GM21447 (cell line): ENCODE measurements around the gene C16orf74.

Source experiments
- ATAC-seq: cut with Tn5 transposase; IDR thresholded peaks from one replicate; pipeline ENCODE4 v1.9.1; 2021; ENCODE audit not compliant: unreplicated experiment

The C16orf74 gene

DNA sequence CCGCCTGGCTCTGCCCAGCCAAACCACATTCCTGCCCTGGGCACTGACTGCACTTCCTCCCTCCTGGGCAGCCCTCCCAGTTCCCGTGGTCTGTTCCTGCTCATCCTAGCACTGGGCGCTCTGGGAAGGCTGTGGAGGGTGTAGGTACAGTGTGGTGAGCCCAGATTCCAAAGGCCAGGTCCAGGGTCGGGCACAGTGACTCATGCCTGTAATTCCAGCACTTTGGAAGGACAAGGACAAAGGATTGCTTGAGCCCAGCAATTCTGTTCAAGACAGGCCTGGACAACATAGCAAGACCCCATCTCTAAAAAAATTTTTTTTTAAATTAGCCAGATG is 30.6 kb downstream of the C16orf74 start:
- no peak for ATAC-seq

GRCh38 chr16:85719605-85720301 is 31.1 kb downstream of the C16orf74 start:
- ATAC-seq, result no peak

DNA sequence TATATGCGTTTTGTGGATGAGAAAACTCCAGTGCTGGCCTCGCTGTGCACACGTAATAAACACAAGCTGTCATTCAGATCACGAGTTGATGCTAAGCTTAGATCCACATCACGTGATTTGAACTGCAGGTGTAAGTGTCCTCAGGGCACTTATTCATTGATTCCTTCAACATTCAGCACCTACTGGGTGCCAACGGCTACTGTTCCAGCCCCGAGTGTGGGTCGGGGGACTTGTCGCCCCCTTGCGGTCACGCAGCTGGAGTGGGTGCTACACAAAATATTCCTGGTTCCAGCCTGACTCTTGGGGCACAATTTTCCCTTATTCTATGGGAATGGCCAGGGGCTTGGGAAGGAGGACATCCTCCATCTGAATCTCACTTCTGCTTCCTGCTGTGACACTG is 32.2 kb downstream of the C16orf74 start:
- ATAC-seq, result no peak

DNA sequence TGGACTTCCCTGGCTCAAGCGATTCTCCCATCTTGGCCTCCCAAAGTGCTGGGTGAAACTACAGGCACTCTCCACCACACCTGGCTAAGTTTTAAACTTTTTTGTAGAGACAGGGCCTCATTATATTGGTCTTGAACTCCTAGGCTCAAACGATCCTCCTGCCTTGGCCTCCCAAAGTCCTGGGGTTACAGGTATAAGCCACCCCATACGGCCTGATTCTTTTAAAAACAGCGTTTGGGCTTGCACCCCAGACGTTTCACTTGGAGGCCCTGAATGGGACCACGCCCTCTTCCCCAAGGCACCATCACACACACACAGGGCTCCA is 32.8 kb downstream of the C16orf74 start:
- ATAC-seq, result no peak

- ATAC-seq, result no peak
Observed at GRCh38 chr16:85717393-85718152, 33.3 kb downstream of the C16orf74 start.

- no peak for ATAC-seq
Observed at GRCh38 chr16:85716680-85717038, 34.2 kb downstream of the C16orf74 start.

DNA sequence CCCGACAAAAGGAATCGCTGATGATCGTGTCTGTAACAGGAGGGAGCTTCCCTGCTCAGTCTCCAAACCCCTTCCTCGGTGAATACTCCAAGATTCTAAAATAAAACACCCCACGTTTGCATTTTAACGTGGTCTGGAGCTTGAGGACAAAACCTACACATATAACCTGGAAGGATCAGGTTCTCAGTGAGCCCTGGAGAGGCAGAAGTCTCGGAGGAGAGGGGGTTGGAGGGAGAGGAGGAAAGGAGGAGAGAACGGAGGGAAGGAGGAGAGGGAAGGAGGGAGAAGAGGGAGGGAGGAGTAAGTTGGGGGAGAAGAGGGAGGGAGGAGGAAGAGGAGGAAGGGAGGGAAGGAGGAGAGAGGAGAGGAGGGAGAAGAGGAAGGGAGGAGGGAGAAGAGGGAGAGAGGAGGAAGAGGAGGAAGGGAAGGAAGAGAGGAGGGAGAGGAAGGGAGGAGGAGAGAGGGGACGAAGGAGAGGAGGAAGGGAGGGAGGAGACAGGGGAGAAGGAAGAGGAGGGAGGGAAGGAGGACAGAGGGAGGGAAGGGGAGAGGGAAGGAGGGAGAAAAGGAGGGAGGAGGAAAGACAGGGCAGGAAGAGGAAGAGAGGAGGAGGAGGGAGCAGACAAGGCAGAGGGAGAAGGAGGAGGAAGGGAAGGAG is 34.7 kb downstream of the C16orf74 start:
- ATAC-seq, result no peak

DNA sequence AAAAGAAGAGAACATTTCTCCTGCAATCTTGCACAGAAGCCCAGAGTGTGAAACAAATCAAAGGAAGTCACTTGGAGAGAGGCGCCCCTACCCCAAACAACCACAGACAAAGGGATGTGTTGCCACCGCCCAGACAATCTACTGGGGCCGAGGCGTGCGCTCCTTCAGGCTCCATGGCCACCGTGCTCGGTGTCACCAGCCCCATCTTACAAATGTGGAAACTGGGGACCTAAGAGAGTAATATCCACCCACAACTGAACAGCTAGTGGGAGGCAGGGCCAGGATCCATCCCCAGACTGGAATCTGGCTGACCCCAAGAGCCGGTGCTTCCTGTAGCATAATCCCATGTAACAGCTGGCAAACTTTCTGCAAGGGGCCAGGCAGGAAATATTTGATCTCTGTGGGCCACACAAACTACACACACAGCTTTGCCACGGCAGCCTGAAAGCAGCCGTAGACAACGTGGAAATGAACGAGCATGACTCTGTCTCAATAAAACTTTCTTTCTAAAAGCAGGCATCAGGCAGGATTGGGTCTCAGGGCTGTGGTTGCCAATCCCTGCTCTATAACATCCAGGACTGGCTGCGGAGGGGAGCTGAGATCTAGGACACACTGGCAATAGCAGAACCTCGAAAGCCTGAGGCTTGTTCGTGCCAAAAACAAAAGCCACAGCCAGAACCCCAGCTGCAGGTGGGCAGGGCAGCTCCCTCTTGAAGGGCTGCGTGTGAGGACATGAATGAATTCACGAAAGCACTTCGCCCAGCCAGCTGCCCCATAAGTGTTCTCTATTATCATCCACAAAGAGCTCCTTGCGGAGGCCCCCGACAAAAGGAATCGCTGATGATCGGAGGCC is 35.5 kb downstream of the C16orf74 start:
- ATAC-seq, result no peak

GRCh38 chr16:85712801-85713200 is 38.1 kb downstream of the C16orf74 start:
- ATAC-seq, result no peak

GRCh38 chr16:85711982-85712587 is 38.8 kb downstream of the C16orf74 start:
- no peak for ATAC-seq

DNA sequence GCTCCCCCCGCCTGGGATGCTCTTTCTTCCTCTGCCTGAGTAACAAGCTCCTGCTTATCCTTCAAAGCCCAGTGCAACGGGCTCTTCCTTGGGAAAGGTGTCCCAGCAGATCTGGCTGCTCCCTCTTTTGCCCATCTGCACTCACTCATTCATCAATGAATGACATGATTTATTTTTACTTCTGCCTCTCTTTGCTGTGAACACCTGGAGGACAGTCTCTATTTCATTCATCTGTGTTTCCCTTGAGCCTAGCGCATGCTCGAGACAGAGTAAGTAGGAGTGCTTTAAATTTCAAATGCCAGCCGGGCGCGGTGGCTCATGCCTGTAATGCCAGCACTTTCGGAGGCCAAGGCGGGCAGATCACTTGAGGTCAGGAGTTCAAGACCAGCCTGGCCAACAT is 40.2 kb downstream of the C16orf74 start:
- no peak for ATAC-seq

DNA sequence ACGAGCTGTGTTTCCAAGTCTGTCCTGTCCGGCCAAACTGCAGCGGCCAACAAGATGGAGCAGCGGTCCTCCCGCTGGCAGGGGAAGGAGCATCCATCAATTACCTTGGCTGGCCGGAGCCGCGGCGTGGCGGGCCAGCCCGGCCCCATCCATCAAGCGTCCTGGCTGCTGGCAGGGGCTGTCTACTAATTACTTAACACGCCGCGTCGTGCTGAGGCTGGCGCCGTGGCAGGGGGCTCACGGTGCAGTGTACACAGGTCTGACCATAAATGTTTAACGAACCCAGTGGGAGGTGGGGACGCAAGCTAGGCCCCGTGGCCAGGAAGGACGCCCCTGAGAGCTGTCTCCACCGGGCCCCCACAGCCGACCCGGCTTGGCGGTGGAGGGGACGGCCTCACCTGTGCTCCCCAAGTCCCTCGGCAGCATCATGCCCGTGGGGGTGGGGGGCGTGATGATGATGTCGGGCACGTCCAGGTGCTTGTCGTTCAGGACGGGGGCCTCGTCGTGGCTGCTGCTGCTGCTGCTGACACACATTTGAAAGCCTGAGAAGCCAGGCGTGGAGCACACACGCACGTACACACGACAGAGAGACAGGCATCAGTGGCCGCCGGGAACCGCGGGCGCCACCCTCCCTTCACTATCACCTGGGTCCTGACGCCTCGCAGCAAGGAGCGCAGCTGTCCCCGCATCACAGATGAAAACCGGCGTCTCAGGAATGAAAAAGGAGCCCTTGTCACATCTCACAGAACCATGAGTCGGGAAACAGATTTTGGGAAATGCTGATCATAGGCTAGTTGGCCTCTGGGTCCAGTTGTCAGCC is 40.9 kb downstream of the C16orf74 start:
- ATAC-seq, result no peak

DNA sequence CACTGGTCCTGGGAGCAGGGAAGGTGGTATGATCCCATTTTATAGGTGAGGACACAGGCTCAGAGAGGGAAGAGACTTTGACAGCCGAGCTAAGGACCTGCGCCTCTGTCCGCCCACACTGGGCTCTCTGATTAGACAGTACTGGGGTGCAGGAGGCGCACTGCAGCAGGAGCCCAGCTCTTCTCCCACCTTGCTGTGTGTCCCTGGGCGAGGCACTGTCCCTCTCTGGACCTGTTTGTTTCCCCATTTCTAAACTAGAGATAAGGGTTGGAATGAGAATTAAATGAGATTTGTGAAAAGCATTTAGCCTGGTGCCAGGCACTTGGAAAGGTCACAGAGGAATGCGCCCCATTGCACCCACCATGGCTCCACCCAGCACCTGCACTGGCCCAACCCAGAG is 42.6 kb downstream of the C16orf74 start:
- ATAC-seq, result no peak

DNA sequence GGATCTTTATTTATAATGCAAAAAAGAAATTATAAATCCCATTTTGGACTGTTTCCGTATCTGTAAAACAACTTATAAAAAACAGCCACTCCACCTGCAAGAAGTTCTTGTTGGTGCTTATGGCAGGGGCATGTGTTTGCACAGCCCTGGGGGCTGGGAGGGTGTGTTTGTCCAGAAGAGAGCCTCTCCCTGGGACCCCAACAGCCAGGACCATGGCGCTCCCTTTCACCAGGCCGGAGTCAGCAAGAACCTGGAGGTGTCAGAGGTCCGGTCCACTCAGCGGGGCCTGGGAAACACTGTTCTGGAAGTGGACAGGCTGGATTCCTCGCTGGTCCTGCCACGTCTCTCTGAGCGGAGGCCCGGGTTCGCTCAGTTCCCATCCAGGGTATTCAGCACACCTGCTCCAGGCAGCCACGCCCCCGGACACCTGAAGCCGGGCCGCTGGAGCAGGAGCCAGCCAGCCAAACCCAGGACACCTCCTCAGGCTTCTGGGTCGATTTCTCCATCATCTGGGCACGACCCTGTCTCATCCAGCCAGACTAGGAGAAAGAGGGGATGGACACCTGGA is 43.3 kb downstream of the C16orf74 start:
- no peak for ATAC-seq

DNA sequence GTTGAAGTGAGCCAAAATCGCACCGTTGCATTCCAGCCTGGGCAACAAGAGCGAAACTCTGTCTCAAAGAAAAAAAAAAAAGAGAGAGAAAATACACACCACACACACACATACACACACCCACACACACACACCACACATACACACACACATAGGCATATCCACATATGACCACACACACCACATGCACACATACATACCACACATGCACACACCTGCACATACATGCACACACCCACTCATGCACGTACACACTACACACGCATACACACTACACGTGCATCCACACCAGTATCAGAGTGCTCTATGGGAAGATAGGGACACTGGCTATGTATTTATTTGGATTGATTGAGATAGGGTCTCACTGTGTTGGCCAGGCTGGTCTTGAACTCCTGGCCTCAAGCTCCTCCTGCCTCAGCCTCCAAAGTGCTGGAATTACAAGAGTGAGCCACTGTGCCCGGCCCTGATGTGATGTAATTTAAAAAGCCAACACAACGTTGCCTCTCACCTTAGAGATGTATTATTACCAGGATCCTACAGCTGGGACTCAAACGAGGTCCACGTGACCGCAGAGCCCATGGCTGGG is 44.4 kb downstream of the C16orf74 start:
- no peak for ATAC-seq

DNA sequence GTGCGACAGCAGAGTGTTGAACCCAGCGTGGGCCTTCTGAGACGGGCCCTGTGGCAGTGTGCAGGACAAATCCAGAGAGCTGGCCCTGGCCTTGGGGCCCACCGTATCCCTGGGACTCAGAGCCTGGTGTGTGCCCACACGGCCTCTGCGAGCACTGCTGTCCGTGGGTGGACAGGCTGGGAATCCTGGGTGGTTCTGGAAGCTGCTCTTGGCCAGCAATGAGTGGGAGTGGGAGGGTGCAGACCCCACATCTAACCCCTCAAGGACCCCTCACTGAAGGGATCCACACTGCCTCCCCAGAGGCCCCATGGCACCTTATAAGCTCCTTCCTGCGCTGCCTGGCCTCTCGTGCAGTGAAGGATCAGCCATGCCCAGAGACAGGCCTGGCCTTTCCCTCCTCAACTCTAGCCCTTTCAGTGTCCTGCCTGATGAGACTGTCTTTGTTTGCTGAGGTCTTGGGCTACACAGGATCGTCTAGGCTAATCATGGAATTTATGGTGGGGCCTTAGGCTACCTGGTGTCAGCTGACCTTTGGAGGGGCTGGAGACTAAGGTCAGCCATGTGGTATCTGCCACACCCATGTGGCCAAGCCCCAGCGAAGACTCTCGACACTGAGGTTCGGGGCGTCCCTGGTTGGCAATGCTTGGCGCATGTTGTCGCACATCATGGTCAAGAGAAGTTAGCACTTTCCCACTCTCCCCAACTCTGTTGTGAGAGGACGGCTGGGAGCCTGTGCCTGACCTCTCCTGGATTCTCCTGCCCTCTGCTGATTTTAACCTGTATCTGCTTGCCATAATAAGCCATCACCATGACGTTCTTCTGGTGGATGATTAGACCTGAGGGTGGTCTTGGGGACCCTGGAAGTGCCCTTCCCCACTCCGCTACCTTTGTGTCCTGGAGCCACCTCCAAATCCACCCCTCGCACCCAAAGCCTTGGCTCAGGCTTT is 45.7 kb downstream of the C16orf74 start:
- ATAC-seq, result no peak

DNA sequence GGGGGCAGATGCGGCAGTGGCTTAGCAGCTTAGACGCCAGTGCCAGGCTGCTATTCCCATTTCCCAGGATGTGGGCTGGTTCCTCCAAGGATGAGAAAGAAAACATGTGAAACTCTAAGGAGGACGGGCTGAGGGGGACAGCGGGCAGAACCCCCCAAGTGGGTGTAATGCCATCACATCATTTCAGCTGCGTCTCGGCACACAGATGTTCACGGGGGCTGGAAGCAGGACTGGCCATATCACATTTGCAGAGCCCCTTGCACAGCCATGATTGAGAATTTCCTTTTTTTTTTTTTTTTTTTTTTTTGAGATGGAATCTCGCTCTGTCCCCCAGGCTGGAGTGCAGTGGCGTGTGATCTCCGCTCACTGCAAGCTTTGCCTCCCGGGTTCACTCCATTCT is 46.9 kb downstream of the C16orf74 start:
- ATAC-seq, result no peak

- no peak for ATAC-seq
Observed at GRCh38 chr16:85699628-85700027, 51.3 kb downstream of the C16orf74 start.
